ENCODE results near the gene SYNJ2. TPM values are rescaled to one million over a fixed set of nuclear protein-coding genes. Genes with fewer than 3 reads are reported as not detected.

Gene SYNJ2
- total RNA-seq, 1 donor from 2014 or later, result 4.5 TPM

- peaks cover 72% of the 10 kb centered on the region for H3K36me3 ChIP-seq
- no peak for DNase-seq
These were observed 129.3 kb downstream of the SYNJ2 start for GRCh38 chr6:158110986-158111385.

GRCh38 chr6:158111987-158112386 is 130.3 kb downstream of the SYNJ2 start:
- H3K27ac ChIP-seq, result no peak overlapping the region
- intact Hi-C loops (cut with DNase I), result no loop called here
- no peak for ATAC-seq
- peaks cover 79% of the 10 kb centered on the region for H3K36me3 ChIP-seq
- DNase-seq, result no peak
- TF ChIP-seq CTCF (IDR thresholded peaks at IDR 0.05), result no peak
- H3K27me3 ChIP-seq (ENCODE audit: low read depth), result no peaks in the 10 kb centered on the region
- H3K4me1 ChIP-seq, result no peaks in the 10 kb centered on the region
- H3K9me3 ChIP-seq, result no peaks in the 10 kb centered on the region
- no peak overlapping the region for H3K4me3 ChIP-seq

More at GRCh38 chr6:158110986-158111385, 129.3 kb downstream of the SYNJ2 start:
- Histone ChIP-seq H3K27ac (no peak overlapping the region), H3K4me3 (no peak overlapping the region), H3K9me3 (no peaks in the 10 kb centered on the region), H3K4me1 (no peaks in the 10 kb centered on the region), H3K27me3 (ENCODE audit: low read depth) (no peaks in the 10 kb centered on the region)
- TF ChIP-seq CTCF (IDR thresholded peaks at IDR 0.05), result no peak
- intact Hi-C loops (cut with DNase I), result no loop called here
- ATAC-seq, result no peak

- no peak for DNase-seq
- Histone ChIP-seq H3K27me3 (ENCODE audit: low read depth) (no peaks in the 10 kb centered on the region), H3K27ac (no peak overlapping the region), H3K4me1 (no peaks in the 10 kb centered on the region), H3K4me3 (no peak overlapping the region), H3K9me3 (no peaks in the 10 kb centered on the region), H3K36me3 (peaks cover 88% of the 10 kb centered on the region)
- no peak for ATAC-seq
- TF ChIP-seq CTCF (IDR thresholded peaks at IDR 0.05), result no peak
- intact Hi-C loops (cut with DNase I), result no loop called here
These were observed 132.1 kb downstream of the SYNJ2 start for GRCh38 chr6:158113802-158114201.

GRCh38 chr6:158115102-158115501 is 133.4 kb downstream of the SYNJ2 start:
- no peak for DNase-seq
- Histone ChIP-seq H3K4me1 (no peaks in the 10 kb centered on the region), H3K27ac (no peak overlapping the region), H3K4me3 (no peak overlapping the region), H3K27me3 (ENCODE audit: low read depth) (no peaks in the 10 kb centered on the region), H3K36me3 (peaks cover 84% of the 10 kb centered on the region), H3K9me3 (no peaks in the 10 kb centered on the region)
- no peak for ATAC-seq
- intact Hi-C loops (cut with DNase I), result no loop called here
- TF ChIP-seq CTCF (IDR thresholded peaks at IDR 0.05), result no peak

GRCh38 chr6:158115508-158115907 is 133.8 kb downstream of the SYNJ2 start:
- Histone ChIP-seq H3K4me1 (no peaks in the 10 kb centered on the region), H3K9me3 (no peaks in the 10 kb centered on the region), H3K4me3 (no peak overlapping the region), H3K27ac (no peak overlapping the region), H3K36me3 (peaks cover 81% of the 10 kb centered on the region), H3K27me3 (ENCODE audit: low read depth) (no peaks in the 10 kb centered on the region)
- ATAC-seq, result no peak
- intact Hi-C loops (cut with DNase I), result no loop called here
- DNase-seq, result no peak
- TF ChIP-seq CTCF (IDR thresholded peaks at IDR 0.05), result no peak

- DNase-seq (no peak), ATAC-seq (no peak)
- Histone ChIP-seq H3K36me3 (peaks cover 48% of the 10 kb centered on the region), H3K4me3 (no peak overlapping the region), H3K9me3 (no peaks in the 10 kb centered on the region), H3K27ac (no peak overlapping the region), H3K4me1 (no peaks in the 10 kb centered on the region), H3K27me3 (ENCODE audit: low read depth) (no peaks in the 10 kb centered on the region)
- intact Hi-C loops (cut with DNase I), result no loop called here
- TF ChIP-seq CTCF (IDR thresholded peaks at IDR 0.05), result no peak
These were observed 137.2 kb downstream of the SYNJ2 start for GRCh38 chr6:158118886-158119285.
